ENCODE results near the gene SHISA9. TPM values are rescaled to one million over a fixed set of nuclear protein-coding genes. Genes with fewer than 3 reads are reported as not detected.

The SHISA9 gene
- total RNA-seq, 4 donors from 2014 or later = 3.6 to 10.8 (median 4.6) TPM

DNA sequence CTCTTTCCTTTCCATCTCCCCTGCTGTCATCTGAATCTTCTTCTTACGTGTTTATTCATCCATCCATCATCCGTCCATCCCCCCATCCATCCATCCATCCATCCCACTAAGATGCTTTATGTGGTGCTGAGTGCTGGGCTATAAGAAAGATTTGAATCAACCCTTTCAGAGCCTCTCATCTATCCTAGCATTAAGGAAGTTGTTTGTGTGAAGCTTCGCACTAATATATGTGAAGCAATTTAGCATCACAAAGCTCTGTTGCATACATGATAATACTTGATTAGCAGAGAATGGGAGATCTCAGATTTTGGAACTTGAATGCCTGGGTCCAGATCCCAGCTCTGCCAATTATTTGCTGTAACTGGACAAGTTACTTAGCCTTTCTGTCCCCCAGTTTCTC is 255.7 kb downstream of the SHISA9 start:
- H3K27ac ChIP-seq (replicated peaks in 1 of 4) = no peak overlapping the region
- intact Hi-C loops (cut with DNase I) = no loop called here
- 60% methylated on average over 3 of the region's 3 CpGs for WGBS
- peaks cover 0 to 7% (median 0%) of the 10 kb centered on the region in 4 donors for H3K27me3 ChIP-seq
- TF ChIP-seq POLR2AphosphoS5 (IDR thresholded peaks at IDR 0.05) (no peak), EP300 (IDR thresholded peaks at IDR 0.05) (no peak), POLR2A (IDR thresholded peaks at IDR 0.05; ENCODE audit: low read depth) (no peak)
- TF ChIP-seq, protein P1, sequence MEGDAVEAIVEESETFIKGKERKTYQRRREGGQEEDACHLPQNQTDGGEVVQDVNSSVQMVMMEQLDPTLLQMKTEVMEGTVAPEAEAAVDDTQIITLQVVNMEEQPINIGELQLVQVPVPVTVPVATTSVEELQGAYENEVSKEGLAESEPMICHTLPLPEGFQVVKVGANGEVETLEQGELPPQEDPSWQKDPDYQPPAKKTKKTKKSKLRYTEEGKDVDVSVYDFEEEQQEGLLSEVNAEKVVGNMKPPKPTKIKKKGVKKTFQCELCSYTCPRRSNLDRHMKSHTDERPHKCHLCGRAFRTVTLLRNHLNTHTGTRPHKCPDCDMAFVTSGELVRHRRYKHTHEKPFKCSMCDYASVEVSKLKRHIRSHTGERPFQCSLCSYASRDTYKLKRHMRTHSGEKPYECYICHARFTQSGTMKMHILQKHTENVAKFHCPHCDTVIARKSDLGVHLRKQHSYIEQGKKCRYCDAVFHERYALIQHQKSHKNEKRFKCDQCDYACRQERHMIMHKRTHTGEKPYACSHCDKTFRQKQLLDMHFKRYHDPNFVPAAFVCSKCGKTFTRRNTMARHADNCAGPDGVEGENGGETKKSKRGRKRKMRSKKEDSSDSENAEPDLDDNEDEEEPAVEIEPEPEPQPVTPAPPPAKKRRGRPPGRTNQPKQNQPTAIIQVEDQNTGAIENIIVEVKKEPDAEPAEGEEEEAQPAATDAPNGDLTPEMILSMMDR (IDR thresholded peaks at IDR 0.05) = no peak
- H3K36me3 ChIP-seq = no peaks in the 10 kb centered on the region
- H3K9me3 ChIP-seq = no peaks in the 10 kb centered on the region
- no peak overlapping the region for H3K4me3 ChIP-seq
- no peak for DNase-seq (ENCODE audit: extremely low spot score)
- no peaks in the 10 kb centered on the region for H3K4me1 ChIP-seq

DNA sequence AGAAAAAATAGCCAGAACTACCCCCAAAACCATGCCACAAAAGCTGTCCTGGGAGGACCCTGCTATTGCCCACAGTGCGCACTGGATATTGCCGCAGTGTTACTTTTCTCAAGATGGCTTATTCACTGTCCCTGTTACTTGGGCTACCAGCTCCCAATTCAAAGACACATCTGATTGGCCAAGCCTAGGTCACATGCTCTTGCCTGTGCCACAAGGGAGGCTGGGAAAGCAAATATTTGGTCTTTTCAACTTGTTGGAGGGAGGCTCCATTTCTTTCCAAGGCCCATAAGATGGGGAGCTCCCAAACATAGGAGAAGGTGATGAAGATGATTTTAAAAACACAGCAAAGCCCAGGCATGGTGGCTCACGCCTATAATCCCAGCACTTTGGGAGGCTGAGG is 257.0 kb downstream of the SHISA9 start:
- 98% methylated on average over 3 of the region's 3 CpGs for WGBS
- intact Hi-C loops (cut with DNase I) = no loop called here

DNA sequence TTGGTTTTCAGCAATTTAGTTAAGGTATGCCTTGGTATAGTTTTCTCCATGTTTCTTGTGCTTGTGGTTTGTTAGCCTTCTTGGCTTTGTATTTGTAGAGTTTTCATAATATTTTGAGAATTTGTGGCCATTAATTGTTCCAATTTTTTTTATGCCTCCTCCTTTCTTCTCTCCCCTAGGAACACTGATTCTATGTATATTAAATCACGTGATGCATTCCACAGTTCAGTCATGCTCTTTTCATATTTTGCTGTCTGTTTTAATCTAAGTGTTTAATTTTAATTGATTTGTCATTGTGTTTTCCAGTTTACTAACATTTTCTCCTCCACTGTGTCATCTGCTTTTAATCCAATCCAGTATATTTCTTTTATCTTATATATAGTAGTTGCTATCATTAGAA is 263.6 kb downstream of the SHISA9 start:
- intact Hi-C loops (cut with DNase I) = no loop called here
- TF ChIP-seq POLR2AphosphoS5 (IDR thresholded peaks at IDR 0.05) (no peak), POLR2A (IDR thresholded peaks at IDR 0.05; ENCODE audit: low read depth) (no peak), EP300 (IDR thresholded peaks at IDR 0.05) (no peak)
- TF ChIP-seq, protein P1 (IDR thresholded peaks at IDR 0.05) = no peak
- Histone ChIP-seq H3K36me3 (no peaks in the 10 kb centered on the region), H3K27me3 (peaks cover 0 to 5% (median 0%) of the 10 kb centered on the region in 4 donors), H3K4me1 (no peaks in the 10 kb centered on the region), H3K4me3 (no peak overlapping the region), H3K9me3 (no peaks in the 10 kb centered on the region), H3K27ac (replicated peaks in 1 of 4) (no peak overlapping the region)
- DNase-seq (ENCODE audit: extremely low spot score) = no peak
- 88% methylated on average over 1 of the region's 1 CpG for WGBS

More for the DNA sequence above, 257.0 kb downstream of the SHISA9 start:
- Histone ChIP-seq H3K4me3 (no peak overlapping the region), H3K27ac (replicated peaks in 1 of 4) (no peak overlapping the region), H3K36me3 (no peaks in the 10 kb centered on the region), H3K9me3 (no peaks in the 10 kb centered on the region), H3K4me1 (no peaks in the 10 kb centered on the region), H3K27me3 (peaks cover 0 to 7% (median 0%) of the 10 kb centered on the region in 4 donors)
- no peak for TF ChIP-seq EP300 (IDR thresholded peaks at IDR 0.05)
- TF ChIP-seq POLR2A (IDR thresholded peaks at IDR 0.05; ENCODE audit: low read depth) = no peak
- TF ChIP-seq, protein P1 (IDR thresholded peaks at IDR 0.05) = no peak
- no peak for TF ChIP-seq POLR2AphosphoS5 (IDR thresholded peaks at IDR 0.05)
- DNase-seq (ENCODE audit: extremely low spot score) = no peak

DNA sequence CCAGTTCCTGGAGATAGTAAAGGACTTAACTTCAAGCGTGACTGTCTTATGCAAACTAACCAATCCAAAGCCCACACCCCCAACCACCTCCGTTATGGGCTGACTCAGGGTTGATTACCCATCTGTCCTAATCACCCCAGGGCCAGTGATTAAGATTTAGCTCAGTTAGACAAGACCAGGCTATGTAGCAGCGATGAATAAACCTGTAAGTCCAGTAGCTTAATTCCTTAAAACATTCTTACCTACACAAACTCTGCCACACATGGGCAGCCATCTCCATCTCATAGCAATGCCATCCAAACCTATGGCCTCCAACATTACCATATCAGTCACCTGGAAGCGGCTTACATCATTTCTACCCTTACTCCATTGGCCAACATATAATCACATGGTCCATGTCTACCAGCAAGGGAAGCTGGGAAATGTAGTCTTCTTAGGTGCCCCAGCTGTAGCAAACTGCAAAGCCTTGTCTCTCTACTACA is 266.7 kb downstream of the SHISA9 start:
- Histone ChIP-seq H3K27ac (replicated peaks in 1 of 4) (no peak overlapping the region), H3K4me1 (no peaks in the 10 kb centered on the region), H3K4me3 (no peak overlapping the region), H3K9me3 (no peaks in the 10 kb centered on the region), H3K36me3 (no peaks in the 10 kb centered on the region), H3K27me3 (peaks cover 0 to 5% (median 0%) of the 10 kb centered on the region in 4 donors)
- intact Hi-C loops (cut with DNase I) = no loop called here
- TF ChIP-seq POLR2A (IDR thresholded peaks at IDR 0.05; ENCODE audit: low read depth) = no peak
- TF ChIP-seq, protein P1 (IDR thresholded peaks at IDR 0.05) = no peak
- TF ChIP-seq EP300 (IDR thresholded peaks at IDR 0.05) = no peak
- no peak for TF ChIP-seq POLR2AphosphoS5 (IDR thresholded peaks at IDR 0.05)
- DNase-seq (ENCODE audit: extremely low spot score) = no peak
- 66% methylated on average over 4 of the region's 4 CpGs for WGBS

DNA sequence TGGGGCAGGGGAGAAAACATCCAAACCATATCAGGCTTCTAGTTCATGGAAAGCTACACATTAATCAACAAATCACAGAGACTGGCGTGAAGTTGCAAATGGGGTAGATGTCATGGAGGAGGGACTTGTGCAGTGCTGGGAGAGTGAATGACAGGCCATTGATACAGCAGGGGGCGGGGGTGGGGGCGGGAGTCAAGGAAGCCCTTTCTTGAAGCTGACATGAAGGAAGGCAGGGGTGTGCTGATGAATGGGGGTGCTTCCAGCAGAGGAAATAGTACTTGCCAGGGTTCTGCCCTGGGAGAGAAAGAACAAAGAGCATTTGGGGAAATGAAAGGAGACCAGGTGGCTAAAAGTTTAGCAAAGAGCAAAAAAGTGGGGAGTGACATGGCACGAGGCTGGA is 269.9 kb downstream of the SHISA9 start:
- no peaks in the 10 kb centered on the region for H3K9me3 ChIP-seq
- H3K27me3 ChIP-seq = peaks cover 0 to 5% (median 0%) of the 10 kb centered on the region in 4 donors
- intact Hi-C loops (cut with DNase I) = no loop called here
- DNase-seq (ENCODE audit: extremely low spot score) = no peak
- 42% methylated on average over 4 of the region's 4 CpGs for WGBS
- no peak overlapping the region for H3K4me3 ChIP-seq
- H3K36me3 ChIP-seq = no peaks in the 10 kb centered on the region
- TF ChIP-seq, protein P1 (IDR thresholded peaks at IDR 0.05) = no peak
- no peak for TF ChIP-seq EP300 (IDR thresholded peaks at IDR 0.05)
- no peak for TF ChIP-seq POLR2AphosphoS5 (IDR thresholded peaks at IDR 0.05)
- no peak for TF ChIP-seq POLR2A (IDR thresholded peaks at IDR 0.05; ENCODE audit: low read depth)
- no peaks in the 10 kb centered on the region for H3K4me1 ChIP-seq
- H3K27ac ChIP-seq (replicated peaks in 1 of 4) = no peak overlapping the region

All from esophagus muscularis mucosa (tissue), 4 donors.